ENCODE measurements around the gene NRGN.
"Not testable (repeated sequence)": the region's sequence is repeated elsewhere in the genome, so short reads cannot be mapped to it uniquely, and the experiment has no call there.

Gene NRGN

DNA sequence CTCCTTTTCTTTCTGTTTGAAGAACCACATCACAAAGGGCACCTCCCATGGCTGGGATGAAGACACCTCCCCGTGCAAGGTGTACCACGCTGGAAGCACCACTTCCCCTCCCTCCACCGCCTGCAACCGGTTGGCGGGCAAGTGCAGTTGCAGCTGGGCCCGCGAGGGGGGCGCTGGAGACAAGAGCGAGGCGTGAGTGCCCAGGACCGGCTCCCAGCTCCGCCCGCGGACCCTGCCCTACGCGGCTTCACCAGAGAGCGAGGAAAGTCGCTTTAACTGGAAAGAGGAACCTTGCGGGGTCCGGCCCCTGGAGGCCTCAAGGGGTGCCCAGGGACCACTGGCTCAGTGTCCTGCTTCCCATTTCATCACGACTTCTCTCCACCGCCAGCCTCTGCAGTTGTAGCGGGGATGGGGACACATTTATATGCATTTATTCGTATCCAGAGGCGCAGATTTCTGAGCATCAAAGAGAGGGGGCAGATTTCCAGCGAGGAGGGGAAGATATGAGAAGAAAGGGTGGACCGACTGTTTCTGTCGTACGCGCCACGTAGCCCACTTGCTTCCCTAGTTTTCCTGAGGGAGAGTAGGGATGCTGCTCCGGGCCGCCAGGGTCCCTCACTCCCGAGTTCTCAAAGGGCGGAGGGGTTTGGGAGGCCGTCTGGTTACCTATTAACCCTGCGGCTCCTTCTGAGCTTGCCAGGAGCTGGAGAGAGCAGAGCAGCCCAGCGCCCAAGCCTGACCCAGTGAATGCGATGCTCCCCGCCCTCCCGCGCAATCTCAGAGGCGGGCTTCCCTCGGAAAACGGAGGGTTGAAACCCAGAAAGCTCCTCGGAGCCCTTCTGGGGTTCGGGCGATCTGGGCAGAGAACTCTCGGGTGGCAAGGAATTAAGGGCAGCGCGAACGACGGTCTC lies 18.9 kb downstream of the NRGN start:
- DNase-seq = peak; percentile 34

DNA sequence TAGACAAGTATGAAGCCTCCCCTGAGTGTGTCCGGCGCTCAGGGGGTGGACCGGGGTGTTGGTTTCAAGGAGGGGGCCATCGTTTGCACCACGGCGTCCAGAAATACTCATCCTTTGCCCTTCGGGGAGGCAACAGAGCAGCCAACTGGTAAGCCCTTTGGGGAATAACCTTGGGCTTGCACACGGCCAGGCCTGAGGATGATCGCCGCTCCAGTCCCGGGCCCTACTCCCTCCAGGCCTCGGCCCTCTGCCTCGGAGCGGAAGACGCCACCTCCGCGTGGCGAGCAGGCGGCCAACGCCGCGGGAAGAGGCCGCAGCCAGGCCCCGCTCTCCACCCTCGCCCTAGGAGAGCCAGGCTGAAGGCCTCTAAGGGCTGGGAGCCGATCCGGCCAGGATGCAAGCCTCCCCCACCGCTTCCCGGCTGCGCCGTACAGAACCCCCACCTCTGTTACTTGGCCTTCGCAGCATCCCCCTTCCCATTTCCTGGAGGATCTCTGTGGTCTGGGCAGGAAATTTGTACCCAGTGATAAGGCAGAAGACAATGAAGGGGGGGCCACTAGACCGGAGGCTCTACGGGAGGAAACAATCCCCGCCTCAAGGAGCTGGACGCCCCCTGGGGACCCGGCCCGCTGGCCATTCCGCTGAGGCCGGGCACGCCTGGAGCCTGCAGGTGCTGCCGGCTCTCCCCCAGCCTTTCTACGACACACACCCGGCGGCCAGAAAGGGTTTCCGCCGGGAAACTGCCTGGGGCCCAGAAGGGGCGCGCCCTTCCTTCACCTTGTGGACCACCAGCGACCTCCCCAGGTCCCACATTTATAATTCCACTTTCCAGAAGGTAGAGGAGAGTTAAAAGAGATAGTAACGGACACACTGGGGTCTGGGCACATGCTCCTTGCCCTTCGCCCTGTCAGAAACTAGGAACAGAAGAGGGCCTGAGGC lies 19.8 kb downstream of the NRGN start:
- DNase-seq = no peak

DNA sequence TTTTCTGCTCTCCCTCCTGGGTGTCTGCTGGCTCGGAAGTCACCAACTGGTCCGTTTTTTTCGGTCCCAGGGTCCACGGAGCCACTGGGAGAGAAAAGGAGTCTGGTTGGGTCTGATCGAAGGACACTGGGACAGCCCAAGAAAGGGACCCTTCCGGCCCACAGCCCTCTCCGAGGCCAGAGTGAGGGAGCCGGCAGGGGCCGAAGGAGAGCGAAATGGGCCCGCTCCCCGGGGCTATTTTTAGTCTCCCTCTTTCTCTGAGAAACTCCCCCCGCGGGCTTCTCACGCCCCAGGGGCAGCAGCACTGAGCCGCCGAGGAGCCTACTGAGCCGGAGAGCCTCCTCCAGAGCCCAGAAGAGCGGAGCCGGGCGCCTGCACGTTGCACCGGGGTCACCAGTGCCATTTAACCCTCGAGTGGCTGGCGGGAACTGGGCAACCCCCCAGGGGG lies 20.5 kb downstream of the NRGN start:
- DNase-seq = no peak

DNA sequence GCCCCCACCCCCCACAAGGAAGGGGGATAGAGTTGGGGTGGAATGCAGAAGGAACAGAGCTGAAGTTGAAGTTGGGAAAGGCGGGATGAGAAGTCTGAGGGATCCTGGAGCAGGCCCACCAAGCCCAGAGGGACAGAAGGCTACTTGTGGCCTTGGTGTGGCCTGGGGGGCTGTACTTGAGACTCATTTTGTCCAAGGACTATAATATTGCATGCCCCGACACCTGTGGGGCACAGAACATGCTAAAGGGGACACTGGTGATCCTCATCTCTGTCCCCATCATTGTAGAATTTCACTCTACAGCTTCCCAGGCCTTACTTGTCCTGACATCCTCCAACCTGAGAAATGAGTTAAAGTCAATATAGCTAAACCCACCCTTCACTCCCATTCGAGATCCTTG lies 21.1 kb downstream of the NRGN start:
- no peak for DNase-seq

DNA sequence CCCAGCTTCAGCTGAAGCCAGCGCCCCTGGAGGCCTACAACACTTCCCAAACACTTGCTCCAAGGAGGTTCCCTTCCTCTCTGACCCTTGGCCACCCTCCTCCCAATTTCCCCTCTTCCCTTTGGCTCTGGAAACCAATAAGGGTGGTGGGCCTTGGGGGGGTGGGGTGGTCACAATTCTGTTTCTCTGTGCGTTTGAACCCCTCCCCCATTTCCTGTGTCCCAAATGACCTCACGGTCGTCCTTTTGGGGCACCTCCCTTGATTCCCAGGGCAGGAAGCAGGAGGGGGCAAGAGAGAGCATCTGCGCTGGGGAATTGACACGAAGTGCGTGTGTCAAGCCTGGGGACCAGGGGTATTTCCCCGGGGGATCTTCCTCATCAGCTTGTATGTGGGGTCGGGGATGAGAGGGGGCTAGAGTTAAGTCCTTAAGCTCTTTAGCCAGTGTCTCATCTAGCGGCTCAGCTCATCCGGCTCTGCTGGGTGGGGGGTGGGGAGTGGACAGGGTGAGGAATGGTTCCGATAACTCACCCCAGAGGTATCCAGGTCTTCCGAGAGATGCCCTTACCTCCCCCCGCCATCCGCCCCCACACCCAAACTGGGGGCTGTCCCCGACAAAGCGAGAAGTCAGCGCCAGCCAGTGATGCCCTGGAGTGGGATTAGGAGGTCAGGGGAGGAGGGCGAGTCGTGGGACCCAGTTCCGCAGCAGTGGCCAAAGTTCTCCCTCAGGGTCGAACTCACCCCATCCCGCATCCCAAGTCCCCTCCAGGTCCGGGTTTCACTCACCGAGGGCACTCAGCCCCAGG lies 21.8 kb downstream of the NRGN start:
- DNase-seq = no peak

DNA sequence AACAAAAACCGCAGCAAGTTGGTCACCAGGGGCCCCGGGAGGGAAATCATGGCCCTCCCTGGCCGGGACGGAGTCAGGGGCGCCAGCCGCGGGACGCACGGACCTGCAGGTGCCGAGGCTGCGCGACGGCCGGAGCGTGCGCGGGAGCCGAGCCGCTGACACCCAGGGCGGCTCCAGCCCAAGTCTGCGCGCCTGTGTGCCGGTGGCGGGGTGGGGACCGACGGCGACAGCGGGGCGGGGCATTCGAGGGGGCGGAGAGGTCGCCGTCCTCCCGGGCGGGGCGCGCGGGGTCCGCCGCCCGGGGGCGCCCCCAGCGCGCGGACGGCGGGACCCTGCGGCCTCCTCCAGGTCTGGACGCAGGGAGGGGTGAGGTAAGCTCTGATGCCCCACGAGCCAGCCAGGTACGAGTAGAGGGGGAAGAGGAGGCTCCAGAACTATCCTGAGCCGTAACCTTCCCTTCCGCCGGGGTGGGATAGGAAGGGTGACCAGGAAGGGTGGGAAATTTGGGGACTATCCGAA lies 22.4 kb downstream of the NRGN start, which contains the start of gene ESAM:
Gene ESAM, minus strand, starts transcription at position 186 of the 519 bp plus-strand sequence. Its CDS starts 136 bp downstream, at position 50.
- DNase-seq = peak; percentile 49

DNA sequence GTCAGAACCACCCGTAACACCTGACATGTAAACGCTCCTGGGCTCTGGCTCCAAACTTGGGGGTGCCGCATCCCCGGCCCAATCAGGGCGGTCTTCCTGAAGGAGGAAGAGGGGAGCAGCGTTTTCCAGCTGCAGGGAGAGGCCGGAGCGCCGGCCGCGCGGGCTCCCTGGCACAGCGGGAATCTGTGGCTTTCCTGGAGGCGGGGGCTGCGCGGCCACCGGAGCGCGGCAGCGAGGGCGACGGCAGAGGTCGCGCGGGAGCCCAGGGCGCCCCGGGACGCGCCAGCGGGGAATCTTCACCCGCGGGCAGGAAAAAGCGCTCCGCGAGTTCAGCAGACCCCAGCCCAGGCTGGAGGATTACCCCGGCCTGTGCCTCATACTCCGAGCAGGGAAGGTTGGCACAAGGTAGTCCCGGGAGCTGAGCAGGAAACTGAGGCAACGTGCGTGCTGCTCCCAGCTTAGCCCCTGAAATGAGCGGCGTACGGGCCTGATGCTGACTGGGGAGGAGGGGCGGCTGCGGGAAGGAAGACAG lies 22.9 kb downstream of the NRGN start:
- DNase-seq = no peak

DNA sequence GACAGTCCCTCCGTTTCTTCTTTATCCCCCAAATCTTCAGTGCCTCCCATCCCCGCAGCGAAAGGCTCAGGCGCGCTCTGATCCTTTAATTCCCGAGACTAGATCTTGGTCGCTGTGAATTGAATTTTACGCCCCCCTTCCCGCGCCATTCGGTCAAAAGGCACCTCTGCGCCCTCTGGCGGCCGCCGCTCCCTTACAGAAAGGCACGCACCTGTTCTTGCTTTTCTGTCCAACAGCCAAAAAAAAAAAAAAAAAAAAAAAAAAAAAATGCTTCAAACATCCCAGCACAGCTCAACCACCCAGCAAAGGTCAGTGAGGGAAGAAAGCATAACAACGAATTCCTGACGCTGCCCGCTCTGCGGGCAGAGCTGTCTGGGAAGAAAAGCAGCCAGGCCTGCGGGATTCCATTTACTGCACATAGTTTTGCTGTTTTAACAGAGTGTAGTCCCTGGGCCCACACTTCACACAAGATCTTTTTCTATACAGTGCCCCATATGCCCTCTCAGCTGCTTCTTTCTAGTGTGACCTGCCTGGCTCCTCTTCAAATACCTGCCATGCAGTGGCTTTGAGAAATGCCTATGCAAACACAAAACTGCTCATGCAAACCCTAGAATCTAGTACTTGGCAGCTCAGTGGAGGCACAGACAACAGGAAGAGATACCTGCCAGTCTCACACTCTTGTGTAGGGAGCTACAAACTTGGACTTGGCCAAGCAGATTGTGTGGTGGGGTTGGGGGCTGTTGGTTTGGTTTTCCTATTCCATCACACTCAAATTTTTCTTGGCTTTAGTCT lies 23.6 kb downstream of the NRGN start:
- DNase-seq = peak; percentile 62

DNA sequence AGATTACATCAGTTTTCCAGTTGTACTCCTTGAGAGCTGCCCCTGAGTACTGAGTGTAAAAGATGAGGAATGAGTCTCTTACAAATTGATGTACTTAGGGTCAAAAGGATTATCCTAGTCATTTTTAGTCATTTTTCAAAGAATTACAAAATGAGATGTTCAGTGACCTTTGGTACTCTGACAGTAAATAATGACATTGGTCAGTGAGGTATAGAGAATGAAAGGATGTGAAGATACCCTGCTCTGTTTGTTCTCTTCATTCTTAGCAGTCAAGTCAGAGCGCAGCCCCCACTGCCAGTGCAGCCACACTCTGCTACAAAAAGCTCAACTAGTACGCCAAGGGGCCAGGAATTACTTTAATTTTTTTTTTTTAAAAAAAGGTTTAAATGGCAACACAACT lies 26.4 kb downstream of the NRGN start:
- DNase-seq = no peak

DNA sequence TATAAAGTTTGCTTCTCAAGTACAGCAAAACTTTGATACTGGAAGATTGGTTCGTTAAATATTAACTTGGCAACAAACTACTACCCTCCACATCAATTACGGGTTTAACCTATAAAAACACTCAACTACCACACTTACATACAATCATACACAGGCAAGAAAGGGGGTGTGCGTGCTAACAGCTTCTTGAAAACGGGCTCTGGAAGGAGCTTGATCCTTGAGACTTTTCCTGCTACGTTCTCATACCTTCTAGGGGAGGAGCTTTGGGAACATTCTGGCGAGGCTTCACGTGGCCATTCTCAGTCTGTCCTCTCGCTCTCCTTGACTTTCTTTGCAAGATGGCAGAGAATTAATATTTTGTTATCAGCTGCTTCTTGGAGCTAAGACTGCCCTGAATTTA lies 29.2 kb downstream of the NRGN start:
- DNase-seq = no peak

DNA sequence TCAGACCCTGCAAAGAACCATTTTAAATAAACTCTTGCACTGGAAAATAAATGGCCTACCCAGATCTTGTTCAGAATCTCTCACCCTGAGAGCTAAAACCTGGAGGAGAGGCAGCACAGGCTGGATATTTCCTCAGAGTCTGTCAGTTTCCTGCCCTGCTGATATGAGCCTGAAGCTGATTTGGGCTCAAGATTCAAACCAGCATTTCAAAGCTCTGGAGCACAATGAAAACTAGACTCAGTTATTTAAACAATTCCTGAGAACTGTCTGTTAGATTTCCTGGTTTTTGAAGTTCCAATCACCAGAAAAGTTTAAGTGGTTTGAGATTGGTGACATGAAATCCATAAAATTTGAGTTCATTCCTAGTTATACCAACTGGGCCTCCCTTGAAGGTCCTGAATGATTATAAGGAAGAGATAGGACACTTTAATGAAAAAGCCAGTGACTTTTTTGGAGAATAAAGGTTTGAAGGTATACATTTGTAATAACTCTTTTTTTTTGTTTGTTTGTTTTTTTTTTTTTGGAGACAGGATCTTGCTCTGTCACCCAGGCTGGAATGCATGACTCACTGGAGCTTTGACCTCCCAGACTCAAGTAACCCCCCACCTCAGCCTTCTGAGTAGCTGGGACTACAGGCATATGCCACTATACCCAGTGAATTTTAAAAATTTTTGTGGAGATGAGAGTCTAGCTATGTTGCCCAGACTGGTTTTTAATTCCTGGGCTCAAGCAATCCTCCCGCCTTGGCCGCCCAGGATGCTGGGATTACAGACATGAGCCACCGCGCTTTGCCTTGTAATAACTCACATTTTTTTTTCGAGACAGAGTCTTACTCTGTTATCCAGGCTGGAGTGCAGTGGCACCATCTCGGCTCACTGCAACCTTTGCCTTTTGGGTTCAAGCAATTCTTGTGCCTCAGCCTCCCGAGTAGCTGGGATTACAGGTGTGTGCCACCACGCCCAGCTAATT lies 30.3 kb downstream of the NRGN start:
- DNase-seq = no peak

DNA sequence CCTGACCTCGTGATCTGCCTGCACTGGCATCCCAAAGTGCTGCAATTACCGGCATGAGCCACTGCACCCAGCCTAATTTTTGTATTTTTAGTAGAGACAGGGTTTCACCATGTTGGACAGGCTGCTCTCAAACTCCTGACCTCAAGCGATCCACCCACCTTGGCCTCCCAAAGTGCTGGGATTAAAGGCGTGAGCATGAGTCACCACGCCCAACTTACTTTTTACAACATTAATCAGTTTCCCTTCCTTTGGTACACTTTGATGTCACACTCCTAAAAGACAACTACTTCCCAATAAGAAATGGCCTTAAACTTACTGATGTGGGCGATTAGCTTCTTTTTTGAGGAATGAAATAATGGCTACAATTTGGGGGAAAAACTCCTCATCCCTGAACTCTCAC lies 31.2 kb downstream of the NRGN start:
- not testable (repeated sequence) for DNase-seq

DNA sequence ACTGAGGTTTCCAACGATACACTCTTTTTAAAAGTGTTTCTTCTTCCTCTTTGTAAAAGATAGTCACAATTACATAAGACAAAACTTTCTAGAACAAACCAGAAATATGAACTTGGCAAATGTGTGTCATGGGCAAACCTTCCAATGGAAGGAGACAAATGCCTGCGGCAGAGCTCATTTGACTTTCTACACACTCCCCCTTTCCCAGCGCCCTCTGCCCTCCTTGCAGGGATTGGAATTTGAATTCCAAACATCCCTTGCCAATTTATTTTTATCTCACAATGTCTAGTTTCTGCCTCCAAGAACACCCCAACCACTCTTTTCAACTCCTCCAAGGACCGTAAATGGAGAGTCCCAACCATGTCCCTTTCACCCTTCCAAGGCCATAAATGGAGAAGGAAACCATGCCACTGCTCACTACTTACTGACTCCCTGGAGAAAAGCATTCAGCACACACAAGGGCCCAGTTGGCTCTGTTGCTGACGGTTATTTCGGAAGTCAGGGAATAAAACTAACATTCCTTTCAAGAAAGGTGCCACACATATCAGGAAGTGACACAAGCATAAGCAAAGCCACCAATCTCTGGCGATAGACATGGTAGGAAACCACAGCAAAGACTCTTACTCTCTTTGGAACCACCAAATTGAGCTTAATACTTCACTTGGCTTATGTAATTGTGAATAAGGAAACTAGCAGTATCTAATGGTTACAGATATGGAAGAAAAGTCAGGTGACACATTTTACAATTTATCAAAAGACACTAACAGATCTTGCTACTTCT lies 37.3 kb downstream of the NRGN start:
- DNase-seq = no peak

DNA sequence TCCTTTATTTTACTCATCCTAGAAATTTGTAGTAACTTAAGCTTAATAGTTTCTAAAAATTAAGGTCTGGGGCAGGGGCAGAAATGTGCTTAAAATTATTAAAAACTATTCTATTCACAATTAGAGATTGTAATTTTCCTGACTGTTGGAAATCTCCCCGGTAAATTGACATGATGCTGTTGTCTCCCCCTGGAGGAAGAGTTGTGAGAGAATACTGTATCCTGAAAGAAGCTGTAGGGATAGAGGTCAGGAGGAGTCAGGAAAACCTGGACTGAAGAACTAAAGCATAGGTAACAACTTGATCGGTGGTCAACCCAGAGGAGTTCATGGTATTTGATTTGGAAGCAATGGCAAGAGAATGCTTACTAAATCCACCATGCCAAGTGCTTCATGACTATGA lies 38.5 kb downstream of the NRGN start:
- DNase-seq = no peak

DNA sequence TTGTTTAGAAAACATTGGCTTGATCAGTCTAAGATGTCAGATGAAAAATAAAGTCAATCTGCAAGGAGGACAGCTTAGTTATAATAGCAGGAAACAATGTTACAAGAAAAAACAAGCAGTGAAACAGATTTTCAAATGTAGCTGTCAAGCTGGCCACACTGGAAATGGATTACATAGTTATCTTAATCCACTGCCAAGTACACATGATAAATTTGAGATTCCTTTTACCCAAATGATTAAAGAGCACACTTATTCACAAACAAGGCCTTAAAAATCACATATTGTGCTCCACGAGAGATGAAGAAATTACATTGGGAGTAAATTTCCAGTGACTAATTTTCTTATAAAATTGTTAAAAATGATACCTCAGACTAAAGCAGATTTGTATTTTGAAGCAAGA lies 39.8 kb downstream of the NRGN start:
- DNase-seq = no peak

DNA sequence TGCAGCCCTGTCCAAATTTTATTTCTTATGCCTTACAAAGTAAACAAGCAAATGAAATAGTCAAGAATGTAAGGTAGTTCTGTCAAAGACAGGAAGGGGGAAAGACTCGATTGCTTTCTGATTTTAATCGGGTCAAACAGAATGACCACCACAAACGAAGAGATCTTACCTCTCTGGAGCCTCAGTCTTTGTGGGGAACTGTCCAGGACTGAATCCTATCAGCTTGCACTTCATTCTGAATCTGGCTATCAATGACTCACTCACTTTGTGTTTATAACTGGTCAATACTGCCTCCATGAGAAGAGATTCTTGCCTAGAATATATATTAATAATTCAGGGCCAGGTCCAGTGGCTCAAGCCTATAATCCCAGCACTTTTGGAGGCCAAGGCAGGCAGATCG lies 43.3 kb downstream of the NRGN start:
- DNase-seq = no peak

DNA sequence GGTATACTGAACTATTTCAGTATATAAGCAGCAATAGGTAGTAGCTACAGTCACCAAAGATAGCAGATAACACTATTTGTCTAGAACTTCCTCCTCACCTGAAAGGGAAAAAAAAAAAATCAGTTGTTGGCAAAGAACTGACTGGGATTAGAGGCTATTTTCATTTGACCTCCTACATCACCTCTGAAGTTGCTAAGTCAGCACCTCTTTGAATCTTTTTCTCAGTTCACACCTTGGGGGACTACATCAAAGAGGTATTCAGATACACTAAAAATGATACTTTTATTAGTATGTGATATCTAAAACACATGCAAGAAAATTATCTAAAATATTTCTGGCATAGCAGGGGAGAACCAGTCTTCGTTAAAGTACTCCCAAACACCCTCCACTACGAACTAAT lies 44.3 kb downstream of the NRGN start:
- DNase-seq = no peak

DNA sequence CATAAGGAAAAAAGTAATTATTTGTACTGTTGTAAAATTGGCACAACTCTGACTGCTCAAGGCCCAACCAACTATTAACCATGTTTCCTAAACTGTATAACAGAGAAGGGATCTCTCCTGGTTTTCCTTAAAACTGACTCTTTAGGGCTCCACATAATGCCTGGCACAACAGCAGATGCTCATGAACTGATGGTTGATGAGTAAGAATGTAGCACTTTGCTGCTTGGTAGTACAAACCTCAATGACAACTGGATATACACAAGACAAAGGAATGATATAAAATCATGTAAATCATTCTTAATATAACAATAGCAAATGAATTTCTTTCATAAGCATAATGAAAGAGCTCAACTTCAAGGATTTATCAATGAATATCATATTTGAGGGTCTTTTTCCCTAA lies 48.8 kb downstream of the NRGN start:
- no peak for DNase-seq

Data from activated gamma-delta T cell (primary cell).